Testis (tissue), 3 donors: Measurements from ENCODE around the gene HNRNPA1L2. TPM values are rescaled to one million over a fixed set of nuclear protein-coding genes. Genes with fewer than 3 reads are reported as not detected.

Source experiments
- DNase-seq: peaks from one replicate; pipeline ENCODE4 v3.0.0-alpha.2; 2019
- H3K27ac ChIP-seq, 2 donors: fragments of 200-600 bp; sonication (generic); one replicate each; pipeline ENCODE4 v1.5.1; 2019
- H3K27me3 ChIP-seq: fragments of 200-600 bp; sonication (generic); one replicate; pipeline ENCODE4 v1.5.1; 2019
- H3K36me3 ChIP-seq: fragments of 200-600 bp; sonication (generic); one replicate; pipeline ENCODE4 v1.5.1; 2017; ENCODE audit warnings: low read depth; ENCODE audit errors: missing control alignments
- H3K4me1 ChIP-seq: fragments of 200-600 bp; sonication (generic); one replicate; pipeline ENCODE4 v1.5.1; 2019
- H3K4me3 ChIP-seq, 2 donors: fragments of 200-600 bp; sonication (generic); one replicate each; pipeline ENCODE4 v1.5.1; 2017 to 2019
- H3K9me3 ChIP-seq: fragments of 200-600 bp; sonication (generic); one replicate; pipeline ENCODE4 v1.5.1; 2017
- CTCF ChIP-seq, 3 experiments: fragments of 450-650 bp in 2 of 3; fragments of 200-600 bp in 1 of 3; sonication (generic) in 1 of 3; IDR thresholded peaks; one replicate each; pipeline ENCODE4 v1.5.1; 2016 to 2019; ENCODE audit warnings: antibody characterized with exemption in 3 of 3, mild to moderate bottlenecking in 2 of 3, moderate library complexity in 1 of 3
- POLR2A ChIP-seq: fragments of 450-650 bp; IDR thresholded peaks from one replicate; pipeline ENCODE4 v1.6.1; 2017; ENCODE audit warnings: antibody characterized with exemption, mild to moderate bottlenecking, moderate library complexity
- WGBS, 2 donors: methylation state at CpG; one replicate each; pipeline ENCODE4 v1.1.5; 2018; 5-methylcytosine and 5-hydroxymethylcytosine counted together
- intact Hi-C: fragments of 100-400 bp; cut with DNase I; formaldehyde crosslinking; loops from one replicate; pipeline ENCODE4 v1.15.1; 2023; ENCODE audit warnings: low total_unique reads
- polyA plus RNA-seq: library from polyadenylated mRNA; stranded (reverse); fragments of 350-450 nt; fragmentation: Illumina TruSeq; extraction: RNeasy Lipid Tissue Mini Kit (QIAGEN cat#74804); gene quantifications from one replicate; pipeline ENCODE4 v1.2.3, GENCODE V29; 2014; ENCODE audit warnings: low read depth, low replicate concordance; ENCODE audit not compliant: insufficient read depth
- total RNA-seq, 2 donors: library from RNA; depleted of rRNA; stranded (reverse); fragments of >200 nt; gene quantifications; one replicate each; pipeline ENCODE4 v1.2.3, GENCODE V29; 2016

Gene HNRNPA1L2
- total and polyA plus RNA-seq, 3 donors from 2014 or later, result 4.0 to 6.7 (median 5.6) TPM

GRCh38 chr13:52652196-52652979 lies 10.2 kb downstream of the HNRNPA1L2 start, which contains the start of gene SUGT1:
TSS of gene SUGT1 (plus strand) at chr13:52652836. CDS start at chr13:52652921, 85 bp downstream.
- H3K27ac ChIP-seq, result peak within 1 kb of the TSS; percentile 97 to 99
- H3K4me3 ChIP-seq, result peak within 1 kb of the TSS; percentile 89 to 92
- intact Hi-C loops, result no loop called here
- WGBS, 2 donors, result 0 to 1% methylated on average over 38 to 61 of the region's 61 CpGs
- TF ChIP-seq POLR2A, result no peak
- TF ChIP-seq CTCF (IDR thresholded peaks at IDR 0.05), result peak; percentile 63 to 67 (median 67)
- peaks cover 14% of the 10 kb centered on the region for H3K4me1 ChIP-seq
- no peaks in the 10 kb centered on the region for H3K27me3 ChIP-seq
- H3K36me3 ChIP-seq, result no peaks in the 10 kb centered on the region
- DNase-seq, result peak; percentile 98
- H3K9me3 ChIP-seq, result no peaks in the 10 kb centered on the region

GRCh38 chr13:52652980-52653303 lies 10.7 kb downstream of the HNRNPA1L2 start:
- Histone ChIP-seq H3K36me3 (no peaks in the 10 kb centered on the region), H3K4me3 (peak overlapping the region; percentile 89 to 92), H3K4me1 (peaks cover 14% of the 10 kb centered on the region), H3K27me3 (no peaks in the 10 kb centered on the region), H3K27ac (peak overlapping the region; percentile 97 to 99), H3K9me3 (no peaks in the 10 kb centered on the region)
- 0 to 1% methylated on average over 18 of the region's 18 CpGs for WGBS, 2 donors
- intact Hi-C loops, result no loop called here
- peak in 2 of 3 experiments; percentile 2 to 7 for TF ChIP-seq CTCF (IDR thresholded peaks at IDR 0.05)
- TF ChIP-seq POLR2A, result no peak
- DNase-seq, result no peak

GRCh38 chr13:52659340-52659739 lies 17.1 kb downstream of the HNRNPA1L2 start:
- Histone ChIP-seq H3K9me3 (no peaks in the 10 kb centered on the region), H3K27me3 (no peaks in the 10 kb centered on the region), H3K4me3 (no peak overlapping the region), H3K4me1 (no peaks in the 10 kb centered on the region), H3K36me3 (no peaks in the 10 kb centered on the region), H3K27ac (no peak overlapping the region)
- TF ChIP-seq CTCF (IDR thresholded peaks at IDR 0.05) (no peak), POLR2A (no peak)
- WGBS, 2 donors, result 89 to 90% methylated on average over 2 of the region's 2 CpGs
- intact Hi-C loops, result no loop called here
- no peak for DNase-seq

- DNase-seq, result no peak
- 95% methylated on average over 4 of the region's 4 CpGs for WGBS, 2 donors
- no peaks in the 10 kb centered on the region for H3K36me3 ChIP-seq
These were observed 22.0 kb downstream of the HNRNPA1L2 start for GRCh38 chr13:52664272-52664671.

More at GRCh38 chr13:52664272-52664671, 22.0 kb downstream of the HNRNPA1L2 start:
- H3K27me3 ChIP-seq, result no peaks in the 10 kb centered on the region
- no peaks in the 10 kb centered on the region for H3K4me1 ChIP-seq
- intact Hi-C loops, result no loop called here
- H3K9me3 ChIP-seq, result no peaks in the 10 kb centered on the region
- H3K27ac ChIP-seq, result no peak overlapping the region
- no peak for TF ChIP-seq CTCF (IDR thresholded peaks at IDR 0.05)
- H3K4me3 ChIP-seq, result no peak overlapping the region
